ENCODE results near the gene RAP1B. TPM values are rescaled to one million over a fixed set of nuclear protein-coding genes. Genes with fewer than 3 reads are reported as not detected.

Gene RAP1B
- total and polyA plus RNA-seq, 9 of the 15 experiments (the other 6 are each of a cell fraction or from before 2014, with no cell fraction given): 107 to 309 (median 170) TPM

DNA sequence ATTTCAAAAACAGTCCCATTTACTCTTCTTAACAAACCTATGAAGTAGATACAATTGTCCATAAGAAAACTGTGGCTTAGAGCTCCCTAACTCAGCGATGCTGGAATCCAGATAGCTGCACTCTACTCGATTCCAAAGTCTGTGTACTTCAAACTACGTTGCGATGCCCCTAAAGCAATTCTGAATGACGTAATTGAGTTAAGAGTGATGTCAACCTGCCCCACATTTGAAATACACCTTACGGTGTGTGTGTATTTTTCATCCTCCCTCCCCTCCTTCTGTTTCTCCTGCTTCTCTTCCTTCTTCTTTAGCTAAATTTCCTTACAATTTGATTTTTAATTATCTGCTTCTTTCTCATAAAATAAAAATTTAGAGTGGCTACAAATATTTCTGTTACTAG, 31.9 kb upstream of the RAP1B start:
- TF ChIP-seq, protein P1, sequence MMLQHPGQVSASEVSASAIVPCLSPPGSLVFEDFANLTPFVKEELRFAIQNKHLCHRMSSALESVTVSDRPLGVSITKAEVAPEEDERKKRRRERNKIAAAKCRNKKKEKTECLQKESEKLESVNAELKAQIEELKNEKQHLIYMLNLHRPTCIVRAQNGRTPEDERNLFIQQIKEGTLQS (IDR thresholded peaks at IDR 0.05): peak; percentile 40; the same call in 1 of the 2 replicates
- TF ChIP-seq, protein P1 (CRISPR knock-in tag; conservative IDR thresholded peaks at IDR 0.05): no peak
- no peak for TF ChIP-seq ZNF124 (CRISPR knock-in tag; IDR thresholded peaks at IDR 0.05)
- no peak for TF ChIP-seq CXXC5 (CRISPR knock-in tag; IDR thresholded peaks at IDR 0.05)
- peak; percentile 64; the same call in 1 of the 2 replicates for TF ChIP-seq ATF7 (IDR thresholded peaks at IDR 0.05)
- TF ChIP-seq CREB1 (IDR thresholded peaks at IDR 0.05): no peak
- TF ChIP-seq CREB1 (CRISPR knock-in tag; IDR thresholded peaks at IDR 0.05): no peak
- ChIA-PET CTCF (ENCODE audit: low intra/inter-chr PET ratio) (no interaction called here), POLR2A (interaction anchor here (0.9 to 1.3 kb wide), 4 partner anchors 13 to 96 kb away, joined by 3 to 4 read pairs (median 3); no protein-coding TSS in a partner anchor)
- Histone ChIP-seq H3K27me3 (ENCODE audit: control insufficient read depth in 2 of 2, insufficient read depth in 2 of 2, low read length in 2 of 2) (peaks cover 5 to 7% of the 10 kb centered on the region in 2 experiments; a peak in 1 of 5 replicates), H3K27ac (ENCODE audit: extremely low read depth, low read depth, low read length) (no peak overlapping the region), H3K9me3 (replicated peaks; ENCODE audit: control insufficient read depth, insufficient read depth, low read depth, low read length) (no peaks in the 10 kb centered on the region), H3K79me2 (ENCODE audit: control insufficient read depth, insufficient read depth, low read length) (no peaks in the 10 kb centered on the region), H3K36me3 (ENCODE audit: control insufficient read depth, insufficient read depth, low read length) (no peaks in the 10 kb centered on the region), H4K20me1 (replicated peaks; ENCODE audit: control insufficient read depth, insufficient read depth, low read length) (no peaks in the 10 kb centered on the region), H2AFZ (ENCODE audit: low read depth, low read length) (no peak overlapping the region), H3K4me2 (ENCODE audit: insufficient read depth, low read length) (no peak overlapping the region), H3K9ac (ENCODE audit: insufficient read depth in 1 of 2, low read depth in 2 of 2, low read length in 2 of 2) (no peak overlapping the region), H3K4me3 (no peak overlapping the region), H3K9me1 (ENCODE audit: control insufficient read depth, insufficient read depth, low read length) (no peaks in the 10 kb centered on the region), H3K4me1 (replicated peaks in 1 of 2; ENCODE audit: control insufficient read depth in 2 of 2, insufficient read depth in 2 of 2, low read length in 2 of 2) (no peaks in the 10 kb centered on the region)
- DNase-seq (ENCODE audit: extremely low read depth in 1 of 4, low spot score in 3 of 4) (no peak), ATAC-seq (no peak), FAIRE-seq (no peak)
- in situ Hi-C loops (cut with MboI) (no loop called here), intact Hi-C loops (cut with micrococcal nuclease) (no loop called here)
- 16% methylated on average over 6 of the region's 6 CpGs for WGBS (ENCODE audit: insufficient coverage, low coverage, missing lambda C conversion rate)
- BruUV-seq (replicated peaks): no TSS peak

All from K562 (cell line).